HG02623 (cell line): Measurements from ENCODE around the gene CIB2.

Experiments
- ATAC-seq: cut with Tn5 transposase; IDR thresholded peaks from one replicate; pipeline ENCODE4 v1.9.1; 2021; ENCODE audit warnings: moderate library complexity; ENCODE audit not compliant: unreplicated experiment

Gene CIB2

GRCh38 chr15:78109156-78109555 is 22.1 kb downstream of the CIB2 start:
- ATAC-seq = no peak

- no peak for ATAC-seq
These were observed 22.8 kb downstream of the CIB2 start for GRCh38 chr15:78108300-78109084.

GRCh38 chr15:78107471-78107870 is 23.8 kb downstream of the CIB2 start:
- no peak for ATAC-seq

GRCh38 chr15:78105476-78106241 is 25.6 kb downstream of the CIB2 start:
- ATAC-seq = no peak

GRCh38 chr15:78104566-78105475 is 26.4 kb downstream of the CIB2 start:
- no peak for ATAC-seq

DNA sequence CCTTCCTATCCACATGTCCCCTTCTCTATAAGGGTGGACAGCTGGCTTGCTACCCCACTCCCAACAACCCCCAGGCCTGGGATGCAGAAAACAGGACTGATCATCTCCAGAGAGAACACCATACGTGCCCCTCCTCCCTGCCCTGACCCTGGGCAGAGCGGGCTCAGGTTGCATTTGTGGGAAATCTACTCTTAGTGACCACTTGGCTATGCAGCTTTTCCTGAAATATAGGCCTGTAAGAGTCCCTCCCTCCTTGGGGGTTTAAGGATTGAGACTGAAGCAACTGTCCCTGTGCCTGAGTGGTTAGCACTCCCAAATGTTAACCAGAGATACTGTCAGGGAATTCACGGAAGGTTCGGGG is 27.1 kb downstream of the CIB2 start:
- ATAC-seq = no peak

GRCh38 chr15:78103406-78104118 is 27.7 kb downstream of the CIB2 start:
- ATAC-seq = peak; percentile 75

- ATAC-seq = no peak
These were observed 28.5 kb downstream of the CIB2 start for GRCh38 chr15:78102741-78103140.

DNA sequence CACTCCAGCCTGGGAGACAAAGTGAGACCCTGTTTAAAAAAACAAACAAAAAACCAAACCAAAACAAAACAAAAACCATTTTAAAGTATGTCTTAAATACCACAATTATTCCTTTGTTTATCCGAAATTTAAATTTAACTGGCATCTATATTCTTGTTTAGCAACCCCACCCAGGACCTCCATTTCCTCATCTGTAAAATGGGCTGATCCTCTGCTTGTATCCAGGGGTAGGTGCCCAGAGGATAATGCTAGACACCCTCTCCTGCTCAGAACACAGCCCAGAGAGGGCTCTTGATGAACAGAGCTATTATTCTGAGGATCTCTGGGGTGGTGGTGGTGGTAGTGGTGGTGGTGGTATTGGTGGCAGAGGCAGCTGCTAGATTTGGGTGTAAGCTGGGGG is 29.0 kb downstream of the CIB2 start:
- ATAC-seq = no peak

- no peak for ATAC-seq
These were observed 29.7 kb downstream of the CIB2 start for GRCh38 chr15:78101423-78102105.

GRCh38 chr15:78100886-78101285 is 30.4 kb downstream of the CIB2 start:
- no peak for ATAC-seq

DNA sequence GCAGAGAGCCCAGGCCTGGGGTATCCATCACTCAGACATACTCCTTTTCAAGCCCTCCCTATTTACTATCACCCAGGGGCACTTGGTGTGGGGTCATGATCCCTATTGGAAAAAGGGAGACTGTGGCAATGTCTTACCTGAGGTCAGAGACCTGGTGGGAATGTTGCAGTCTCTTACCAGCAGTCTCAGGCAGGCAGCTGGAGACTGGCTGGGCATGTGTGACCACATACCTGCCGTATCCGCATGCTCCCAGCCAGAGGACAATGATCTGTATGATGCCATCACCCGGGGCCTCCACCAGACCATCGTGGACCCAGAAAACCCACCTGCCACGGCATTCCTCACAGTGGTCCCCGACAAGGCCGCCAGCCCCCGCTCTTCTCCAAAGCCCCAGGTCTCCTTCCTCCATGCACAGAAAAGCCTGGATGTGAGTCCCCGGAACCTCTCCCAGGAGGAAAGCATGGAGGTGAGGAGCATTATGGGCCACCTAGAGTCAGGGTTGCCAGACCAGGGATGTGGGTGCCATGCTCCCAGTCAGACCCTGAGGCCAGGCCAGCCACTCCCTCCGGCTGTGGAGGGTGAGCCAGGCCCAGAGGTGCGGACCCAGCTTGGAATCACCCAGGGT is 33.0 kb downstream of the CIB2 start:
- no peak for ATAC-seq

GRCh38 chr15:78097667-78098066 is 33.6 kb downstream of the CIB2 start:
- ATAC-seq = no peak

DNA sequence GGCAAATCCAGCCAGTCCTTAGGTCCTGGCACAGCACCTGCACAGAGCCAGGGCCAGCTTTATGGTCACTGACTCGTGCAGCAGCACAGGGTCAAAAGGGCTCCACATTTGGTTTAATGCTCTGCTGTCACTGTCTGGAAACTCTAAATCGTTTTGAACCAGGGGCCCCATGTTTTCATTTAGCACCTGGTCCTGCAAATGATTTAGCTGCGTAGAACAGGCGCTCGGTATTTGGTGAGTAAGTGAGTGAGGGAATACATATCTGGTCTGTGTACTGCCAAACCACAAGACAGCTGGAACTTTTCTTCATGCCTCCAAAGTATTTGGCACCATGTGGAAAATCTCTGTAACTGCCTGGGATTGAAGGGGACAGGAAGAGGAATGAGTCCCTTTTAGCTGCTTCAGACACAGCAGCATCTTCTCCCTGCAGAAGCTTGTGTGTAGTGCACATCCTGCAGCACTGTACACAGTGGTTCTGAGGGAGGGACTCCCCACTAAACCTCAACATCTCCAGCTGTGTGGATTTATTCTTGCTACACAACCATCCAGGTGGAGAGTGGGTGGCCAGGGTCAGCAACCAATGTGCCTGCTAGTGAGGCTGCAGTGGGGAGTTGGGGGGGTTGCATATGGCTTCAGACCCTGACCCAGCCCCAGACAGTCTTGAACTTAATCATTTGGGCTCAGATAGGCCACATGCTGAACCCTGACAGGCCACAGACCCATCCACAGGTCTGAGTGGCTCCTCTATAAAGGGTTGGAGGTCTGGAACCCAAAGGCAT is 37.8 kb downstream of the CIB2 start:
- no peak for ATAC-seq

DNA sequence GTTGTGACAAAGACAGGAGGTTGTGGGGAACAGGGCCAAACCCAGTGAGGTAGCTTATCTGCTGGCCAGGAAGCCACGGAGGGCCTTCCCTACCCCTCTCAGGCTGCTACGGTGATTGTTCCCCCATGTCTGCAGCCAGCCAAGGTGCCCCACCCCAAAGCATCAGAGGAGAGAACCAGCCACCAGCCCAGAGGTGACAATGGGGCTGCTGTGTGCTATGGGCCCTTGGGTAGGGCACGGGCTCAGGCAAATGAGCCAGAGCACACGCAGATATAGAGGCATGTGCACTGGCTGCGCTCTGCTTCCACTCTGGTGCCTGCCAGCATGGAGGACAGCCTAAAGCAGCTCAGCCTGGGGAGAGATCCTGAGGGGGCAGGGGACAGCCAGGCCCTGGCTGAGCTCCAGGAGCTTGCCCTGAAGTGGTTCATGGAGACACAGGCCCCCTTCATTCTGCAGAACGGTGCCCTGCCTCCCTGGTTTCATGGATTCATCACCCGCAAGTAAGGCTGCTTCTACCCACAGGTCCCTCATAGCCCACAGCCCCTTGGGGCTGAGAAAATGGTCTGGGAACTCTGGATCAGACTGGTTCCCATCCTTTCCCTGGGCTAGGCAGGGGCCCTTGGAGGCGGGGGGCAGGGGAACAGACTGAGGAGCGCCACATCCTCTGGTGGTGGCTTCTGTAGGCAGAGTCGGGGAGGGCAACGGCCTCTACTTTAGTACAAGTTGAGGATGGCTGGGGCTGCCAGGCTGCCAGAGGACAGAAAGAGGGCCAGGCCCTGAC is 38.8 kb downstream of the CIB2 start, which contains the start of gene SH2D7:
Gene SH2D7, plus strand, starts transcription at position 301 of the 781 bp plus-strand sequence. Its CDS starts 24 bp downstream, at position 325.
- no peak for ATAC-seq

DNA sequence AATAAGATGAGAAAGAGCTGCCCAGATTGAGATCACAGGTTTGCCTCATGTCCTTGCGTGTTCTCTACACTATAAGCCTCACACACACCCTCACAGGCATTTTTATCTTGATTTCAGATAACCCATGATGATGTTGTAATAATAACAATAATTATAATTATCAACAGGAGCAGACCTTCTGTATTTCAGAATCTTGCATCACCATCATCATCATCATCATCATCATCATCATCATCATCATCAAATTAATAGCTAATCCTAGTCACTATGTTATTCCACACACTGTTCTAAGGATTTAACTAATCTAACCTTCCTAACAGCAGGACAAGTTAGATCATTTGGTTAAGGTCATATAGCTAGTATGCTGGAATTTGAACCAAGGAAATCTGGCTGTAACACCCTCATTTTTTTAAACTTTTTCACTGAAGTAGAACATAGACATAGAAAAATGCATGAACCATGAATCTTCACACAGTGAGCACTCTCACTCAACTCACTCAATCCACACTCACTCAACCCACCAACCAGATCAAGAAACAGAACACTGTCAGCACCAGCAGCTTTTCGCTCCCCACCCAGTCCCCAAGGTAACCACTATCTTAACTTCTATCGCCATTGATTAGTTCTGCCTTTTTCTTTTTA is 40.7 kb downstream of the CIB2 start:
- ATAC-seq = no peak

- ATAC-seq = no peak
These were observed 42.5 kb downstream of the CIB2 start for GRCh38 chr15:78088773-78089080.
